Gastrocnemius medialis (tissue), 4 donors: ENCODE measurements around the gene GPR158.

ENCODE experiments used
- POLR2A ChIP-seq, 2 donors: fragments of 450-650 bp; IDR thresholded peaks; one replicate each; pipeline ENCODE4 v1.6.1; 2017; ENCODE audit warnings: antibody characterized with exemption in 2 of 2, mild to moderate bottlenecking in 2 of 2, moderate library complexity in 2 of 2
- TF ChIP-seq, protein P1 (sequence below), 5 experiments: fragments of 450-650 bp in 3 of 5; fragments of 200-600 bp in 2 of 5; sonication (generic) in 2 of 5; IDR thresholded peaks in 4 of 5; conservative IDR thresholded peaks in 1 of 5; 1 replicate in 4 of 5; 2 replicates in 1 of 5; pipeline ENCODE4 v1.5.1; 2016 to 2019; ENCODE audit warnings: antibody characterized with exemption in 5 of 5, mild to moderate bottlenecking in 3 of 5, moderate library complexity in 3 of 5

DNA sequence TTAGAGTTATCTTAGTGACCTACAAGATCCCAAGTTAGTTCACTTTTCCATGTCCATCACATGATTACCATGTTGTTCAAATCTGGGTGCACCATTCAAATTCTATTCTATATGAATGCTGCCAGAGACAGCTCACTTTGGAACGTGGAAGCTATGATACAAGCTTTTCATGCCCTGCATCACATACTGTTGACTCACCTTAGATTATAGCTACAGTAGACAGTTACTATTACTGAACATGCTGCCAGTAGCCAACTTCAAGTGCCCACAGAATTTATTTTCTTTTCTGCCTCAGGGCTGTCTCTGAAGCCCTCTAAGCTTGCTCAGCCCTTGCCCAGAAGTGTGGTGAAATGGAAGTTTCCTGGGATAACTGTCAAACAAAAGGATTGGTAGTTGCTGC, 231.1 kb downstream of the GPR158 start:
- TF ChIP-seq, protein P1, sequence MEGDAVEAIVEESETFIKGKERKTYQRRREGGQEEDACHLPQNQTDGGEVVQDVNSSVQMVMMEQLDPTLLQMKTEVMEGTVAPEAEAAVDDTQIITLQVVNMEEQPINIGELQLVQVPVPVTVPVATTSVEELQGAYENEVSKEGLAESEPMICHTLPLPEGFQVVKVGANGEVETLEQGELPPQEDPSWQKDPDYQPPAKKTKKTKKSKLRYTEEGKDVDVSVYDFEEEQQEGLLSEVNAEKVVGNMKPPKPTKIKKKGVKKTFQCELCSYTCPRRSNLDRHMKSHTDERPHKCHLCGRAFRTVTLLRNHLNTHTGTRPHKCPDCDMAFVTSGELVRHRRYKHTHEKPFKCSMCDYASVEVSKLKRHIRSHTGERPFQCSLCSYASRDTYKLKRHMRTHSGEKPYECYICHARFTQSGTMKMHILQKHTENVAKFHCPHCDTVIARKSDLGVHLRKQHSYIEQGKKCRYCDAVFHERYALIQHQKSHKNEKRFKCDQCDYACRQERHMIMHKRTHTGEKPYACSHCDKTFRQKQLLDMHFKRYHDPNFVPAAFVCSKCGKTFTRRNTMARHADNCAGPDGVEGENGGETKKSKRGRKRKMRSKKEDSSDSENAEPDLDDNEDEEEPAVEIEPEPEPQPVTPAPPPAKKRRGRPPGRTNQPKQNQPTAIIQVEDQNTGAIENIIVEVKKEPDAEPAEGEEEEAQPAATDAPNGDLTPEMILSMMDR (IDR thresholded peaks at IDR 0.05 in 4 of 5, conservative IDR thresholded peaks at IDR 0.05 in 1 of 5) = no peak
- no peak for TF ChIP-seq POLR2A (IDR thresholded peaks at IDR 0.05)
